Liver (tissue), 9 donors: Measurements from ENCODE around the gene OGFOD3. TPM values are rescaled to one million over a fixed set of nuclear protein-coding genes. Genes with fewer than 3 reads are reported as not detected.

Experiments used
- DNase-seq: peaks from one replicate; pipeline ENCODE4 v3.0.0-alpha.2; 2017; ENCODE audit warnings: low spot score
- H3K27ac ChIP-seq, 2 donors: one replicate each; pipeline ENCODE4 v1.7.0; 2013; ENCODE audit warnings: inconsistent platforms in 2 of 2, low read length in 2 of 2, control low read depth in 1 of 2, low read depth in 1 of 2, mild to moderate bottlenecking in 1 of 2
- H3K27me3 ChIP-seq, 4 donors: one replicate each; pipeline versions ENCODE4 v1.6.1 to v1.7.0; 2013; ENCODE audit warnings: low read length in 3 of 4, inconsistent platforms in 1 of 4, mild to moderate bottlenecking in 1 of 4, moderate library complexity in 1 of 4; ENCODE audit not compliant: control insufficient read depth in 4 of 4, insufficient read depth in 4 of 4
- H3K36me3 ChIP-seq, 4 donors: one replicate each; pipeline versions ENCODE4 v1.6.1 to v1.7.0; 2013; ENCODE audit warnings: low read length in 3 of 4, mild to moderate bottlenecking in 3 of 4, low read depth in 1 of 4, moderate library complexity in 1 of 4; ENCODE audit not compliant: control insufficient read depth in 4 of 4, insufficient read depth in 3 of 4
- H3K4me1 ChIP-seq, 4 donors: one replicate each; pipeline versions ENCODE4 v1.6.1 to v1.7.0; 2013; ENCODE audit warnings: low read length in 3 of 4, mild to moderate bottlenecking in 3 of 4, moderate library complexity in 1 of 4; ENCODE audit not compliant: control insufficient read depth in 4 of 4, insufficient read depth in 4 of 4
- H3K4me3 ChIP-seq, 3 donors: one replicate each; pipeline versions ENCODE4 v1.6.1 to v1.7.0; 2013; ENCODE audit warnings: low read length in 3 of 3, control low read depth in 1 of 3, low read depth in 1 of 3, mild to moderate bottlenecking in 1 of 3
- H3K9ac ChIP-seq, 2 donors: one replicate each; pipeline ENCODE4 v1.7.0; 2013; ENCODE audit warnings: low read length in 2 of 2, mild to moderate bottlenecking in 2 of 2, moderate library complexity in 2 of 2, control low read depth in 1 of 2, low read depth in 1 of 2
- H3K9me3 ChIP-seq, 4 donors: one replicate each; pipeline versions ENCODE4 v1.6.1 to v1.7.0; 2013; ENCODE audit warnings: low read length in 3 of 4; ENCODE audit not compliant: control insufficient read depth in 4 of 4
- EGR1 ChIP-seq, 2 donors: IDR thresholded peaks; 2 replicates each; pipeline ENCODE4 v1.6.1; 2016 to 2018; ENCODE audit warnings: antibody characterized with exemption in 2 of 2, low read depth in 2 of 2
- FOXA2 ChIP-seq: IDR thresholded peaks from 2 replicates; pipeline ENCODE4 v1.6.1; 2016; ENCODE audit warnings: antibody characterized with exemption
- GABPA ChIP-seq, 2 donors: IDR thresholded peaks in 1 of 2; conservative IDR thresholded peaks in 1 of 2; 2 replicates each; pipeline ENCODE4 v1.6.1; 2016; ENCODE audit warnings: antibody characterized with exemption in 2 of 2, mild to moderate bottlenecking in 1 of 2, moderate library complexity in 1 of 2
- HNF4G ChIP-seq: IDR thresholded peaks from 2 replicates; pipeline ENCODE4 v1.6.1; 2016; ENCODE audit warnings: antibody characterized with exemption
- NR2F2 ChIP-seq: IDR thresholded peaks from 2 replicates; pipeline ENCODE4 v1.6.1; 2016; ENCODE audit warnings: antibody characterized with exemption
- RAD21 ChIP-seq, 2 donors: IDR thresholded peaks; 2 replicates each; pipeline ENCODE4 v1.6.1; 2016; ENCODE audit warnings: antibody characterized with exemption in 2 of 2, mild to moderate bottlenecking in 2 of 2
- RXRA ChIP-seq, 2 donors: IDR thresholded peaks; 2 replicates each; pipeline ENCODE4 v1.6.1; 2017 to 2018; ENCODE audit warnings: antibody characterized with exemption in 2 of 2, mild to moderate bottlenecking in 1 of 2
- TAF1 ChIP-seq: conservative IDR thresholded peaks from 2 replicates; pipeline ENCODE4 v1.6.1; 2016; ENCODE audit warnings: antibody characterized with exemption, mild to moderate bottlenecking
- YY1 ChIP-seq: IDR thresholded peaks from 2 replicates; pipeline ENCODE4 v1.6.1; 2016; ENCODE audit warnings: antibody characterized with exemption, mild to moderate bottlenecking
- ZBTB33 ChIP-seq: IDR thresholded peaks from 2 replicates; pipeline ENCODE4 v1.6.1; 2016; ENCODE audit warnings: antibody characterized with exemption
- WGBS: extraction: QIAGEN DNeasy Blood & Tissue Kit; methylation state at CpG from one replicate; pipeline ENCODE4 v1.1.7; 2013; 5-methylcytosine and 5-hydroxymethylcytosine counted together
- polyA plus RNA-seq, 2 donors: library from polyadenylated mRNA; stranded (reverse) in 1 of 2; unstranded in 1 of 2; fragments of 200-250 nt in 1 of 2; fragments of >200 nt in 1 of 2; fragmentation: Nextera tagmentation in 1 of 2; extraction: Ambion mirVana in 1 of 2; gene quantifications; one replicate each; pipeline versions ENCODE4 v1.2.1 to v1.2.3, GENCODE V29; 2013 to 2015
- total RNA-seq, 2 donors: library from RNA; depleted of rRNA; stranded (reverse); fragments of >200 nt; gene quantifications; one replicate each; pipeline ENCODE4 v1.2.3, GENCODE V29; 2014
- TF ChIP-seq, protein P1 (sequence below): fragments of 150-350 bp; IDR thresholded peaks from 2 replicates; pipeline ENCODE4 v1.5.1; 2017; ENCODE audit warnings: improper control_type of control experiment, low read depth, low read length; ENCODE audit not compliant: missing input control
- TF ChIP-seq, protein P2 (sequence below): IDR thresholded peaks from 2 replicates; pipeline ENCODE4 v1.6.1; 2016; ENCODE audit warnings: antibody characterized with exemption
- TF ChIP-seq, protein P3 (sequence below): IDR thresholded peaks from 2 replicates; pipeline ENCODE4 v1.6.1; 2016; ENCODE audit warnings: antibody characterized with exemption
- donor health status: healthy.
- donor health status: healthy.
- donor health status: healthy.
- donor health status: healthy.
- donor health status: healthy.

The OGFOD3 gene
- total and polyA plus RNA-seq, 4 donors: 15.0 to 23.2 (median 18.5) TPM

DNA sequence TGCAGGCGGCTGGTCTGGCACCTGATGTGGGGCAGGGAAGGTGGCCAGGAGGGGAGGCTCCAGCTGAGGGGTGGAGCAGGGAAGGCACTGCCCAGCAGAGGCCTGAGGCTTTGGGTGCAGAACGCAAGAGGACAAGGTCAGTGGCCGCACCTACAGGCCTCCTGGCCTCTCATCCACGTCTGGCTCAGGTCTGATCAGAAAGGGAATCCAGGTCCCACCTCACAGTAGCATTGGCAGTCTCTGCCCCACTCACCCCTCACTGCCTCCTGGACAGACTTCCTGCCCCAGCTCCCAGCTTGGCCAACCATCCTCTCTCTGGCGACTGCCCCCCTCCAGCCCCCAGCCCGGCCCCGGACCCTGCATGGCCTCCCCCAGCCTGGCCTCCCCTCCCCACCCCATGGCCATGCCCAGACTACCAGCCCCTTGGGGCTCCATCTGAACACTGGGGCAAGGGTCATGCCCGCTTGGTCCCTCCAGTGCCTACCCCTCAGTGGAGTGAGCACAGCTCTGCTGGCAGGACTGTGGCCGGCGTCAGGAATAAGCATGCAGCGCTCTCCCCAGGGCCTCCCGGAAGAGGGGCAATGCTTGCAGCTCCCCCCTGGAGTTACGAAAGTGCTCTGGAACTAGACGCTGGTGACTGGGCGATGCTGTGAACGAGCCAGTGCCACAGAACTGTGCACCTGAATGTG, 42.2 kb downstream of the OGFOD3 start:
- whole genome bisulfite sequencing: 71% methylated on average over 16 of the region's 16 CpGs
- no peak for TF ChIP-seq EGR1 (IDR thresholded peaks at IDR 0.05; ENCODE audit: low read depth in 2 of 2)
- peak in 1 of 2 donors; percentile 22 for TF ChIP-seq RXRA (IDR thresholded peaks at IDR 0.05)
- Histone ChIP-seq H3K9ac (no peak overlapping the region), H3K9me3 (no peaks in the 10 kb centered on the region), H3K27me3 (peaks cover 0 to 17% (median 4%) of the 10 kb centered on the region in 4 donors), H3K4me3 (no peak overlapping the region), H3K4me1 (peaks cover 0 to 17% (median 8%) of the 10 kb centered on the region in 4 donors), H3K27ac (no peak overlapping the region), H3K36me3 (no peaks in the 10 kb centered on the region)
- DNase-seq: no peak

DNA sequence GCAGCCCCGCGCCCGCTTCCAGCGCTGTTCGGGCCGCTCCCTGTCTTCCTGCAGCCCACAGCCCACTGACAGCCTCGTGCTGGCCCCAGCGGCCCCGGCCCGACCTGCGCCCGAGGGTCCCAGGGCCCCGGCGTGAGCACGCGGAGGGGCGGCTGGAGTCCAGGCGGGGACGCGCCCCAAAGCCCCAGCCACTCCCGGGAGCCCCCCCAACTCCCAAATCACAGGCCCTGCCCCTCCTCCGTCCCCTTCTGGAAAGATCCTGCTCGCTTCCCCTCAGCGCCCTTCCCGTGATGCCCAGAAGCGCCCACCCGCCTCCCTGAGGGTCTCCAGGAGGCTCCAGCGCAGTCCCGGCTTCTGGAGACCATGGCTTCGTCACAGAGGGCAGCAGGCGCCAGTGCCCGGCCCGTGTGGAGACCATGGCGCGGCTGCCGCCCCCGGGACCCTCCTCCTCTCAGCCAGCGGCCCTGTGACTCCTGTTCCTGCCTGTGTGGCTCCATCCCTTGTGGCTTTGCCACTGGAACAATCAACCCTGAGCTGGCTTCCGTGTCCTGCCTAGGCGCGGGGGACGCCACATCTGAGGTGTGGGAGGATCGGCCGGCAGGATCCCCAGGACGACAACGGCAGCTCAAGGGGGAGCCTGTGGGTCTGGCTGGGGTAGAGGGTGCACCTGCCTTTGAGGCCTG, 42.9 kb downstream of the OGFOD3 start:
- no peak overlapping the region for H3K4me3 ChIP-seq
- no peak overlapping the region for H3K9ac ChIP-seq
- 64% methylated on average over 46 of the region's 46 CpGs for WGBS
- no peak overlapping the region for H3K27ac ChIP-seq
- TF ChIP-seq, protein P1, sequence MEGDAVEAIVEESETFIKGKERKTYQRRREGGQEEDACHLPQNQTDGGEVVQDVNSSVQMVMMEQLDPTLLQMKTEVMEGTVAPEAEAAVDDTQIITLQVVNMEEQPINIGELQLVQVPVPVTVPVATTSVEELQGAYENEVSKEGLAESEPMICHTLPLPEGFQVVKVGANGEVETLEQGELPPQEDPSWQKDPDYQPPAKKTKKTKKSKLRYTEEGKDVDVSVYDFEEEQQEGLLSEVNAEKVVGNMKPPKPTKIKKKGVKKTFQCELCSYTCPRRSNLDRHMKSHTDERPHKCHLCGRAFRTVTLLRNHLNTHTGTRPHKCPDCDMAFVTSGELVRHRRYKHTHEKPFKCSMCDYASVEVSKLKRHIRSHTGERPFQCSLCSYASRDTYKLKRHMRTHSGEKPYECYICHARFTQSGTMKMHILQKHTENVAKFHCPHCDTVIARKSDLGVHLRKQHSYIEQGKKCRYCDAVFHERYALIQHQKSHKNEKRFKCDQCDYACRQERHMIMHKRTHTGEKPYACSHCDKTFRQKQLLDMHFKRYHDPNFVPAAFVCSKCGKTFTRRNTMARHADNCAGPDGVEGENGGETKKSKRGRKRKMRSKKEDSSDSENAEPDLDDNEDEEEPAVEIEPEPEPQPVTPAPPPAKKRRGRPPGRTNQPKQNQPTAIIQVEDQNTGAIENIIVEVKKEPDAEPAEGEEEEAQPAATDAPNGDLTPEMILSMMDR: no peak
- TF ChIP-seq TAF1 (no peak), NR2F2 (no peak), FOXA2 (no peak), RXRA (IDR thresholded peaks at IDR 0.05) (no peak), RAD21 (IDR thresholded peaks at IDR 0.05) (no peak), HNF4G (no peak), YY1 (no peak), GABPA (IDR thresholded peaks at IDR 0.05 in 1 of 2, conservative IDR thresholded peaks at IDR 0.05 in 1 of 2) (no peak), EGR1 (IDR thresholded peaks at IDR 0.05; ENCODE audit: low read depth in 2 of 2) (no peak), ZBTB33 (no peak)
- TF ChIP-seq, protein P2, sequence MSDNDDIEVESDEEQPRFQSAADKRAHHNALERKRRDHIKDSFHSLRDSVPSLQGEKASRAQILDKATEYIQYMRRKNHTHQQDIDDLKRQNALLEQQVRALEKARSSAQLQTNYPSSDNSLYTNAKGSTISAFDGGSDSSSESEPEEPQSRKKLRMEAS: no peak
- TF ChIP-seq, protein P3, sequence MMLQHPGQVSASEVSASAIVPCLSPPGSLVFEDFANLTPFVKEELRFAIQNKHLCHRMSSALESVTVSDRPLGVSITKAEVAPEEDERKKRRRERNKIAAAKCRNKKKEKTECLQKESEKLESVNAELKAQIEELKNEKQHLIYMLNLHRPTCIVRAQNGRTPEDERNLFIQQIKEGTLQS: no peak
- no peaks in the 10 kb centered on the region for H3K36me3 ChIP-seq
- peaks cover 0 to 17% (median 6%) of the 10 kb centered on the region in 4 donors for H3K27me3 ChIP-seq
- H3K4me1 ChIP-seq: peaks cover 4 to 24% (median 14%) of the 10 kb centered on the region in 4 donors
- H3K9me3 ChIP-seq: no peaks in the 10 kb centered on the region
- DNase-seq: no peak
